ENCODE data around the gene STK38. TPM values are rescaled to one million over a fixed set of nuclear protein-coding genes. Genes with fewer than 3 reads are reported as not detected.

STK38 gene
- total and polyA plus RNA-seq, 2 of the 8 experiments (the other 6 are each of a cell fraction or from before 2014, with no cell fraction given), result 8.1 to 19.8 TPM

DNA sequence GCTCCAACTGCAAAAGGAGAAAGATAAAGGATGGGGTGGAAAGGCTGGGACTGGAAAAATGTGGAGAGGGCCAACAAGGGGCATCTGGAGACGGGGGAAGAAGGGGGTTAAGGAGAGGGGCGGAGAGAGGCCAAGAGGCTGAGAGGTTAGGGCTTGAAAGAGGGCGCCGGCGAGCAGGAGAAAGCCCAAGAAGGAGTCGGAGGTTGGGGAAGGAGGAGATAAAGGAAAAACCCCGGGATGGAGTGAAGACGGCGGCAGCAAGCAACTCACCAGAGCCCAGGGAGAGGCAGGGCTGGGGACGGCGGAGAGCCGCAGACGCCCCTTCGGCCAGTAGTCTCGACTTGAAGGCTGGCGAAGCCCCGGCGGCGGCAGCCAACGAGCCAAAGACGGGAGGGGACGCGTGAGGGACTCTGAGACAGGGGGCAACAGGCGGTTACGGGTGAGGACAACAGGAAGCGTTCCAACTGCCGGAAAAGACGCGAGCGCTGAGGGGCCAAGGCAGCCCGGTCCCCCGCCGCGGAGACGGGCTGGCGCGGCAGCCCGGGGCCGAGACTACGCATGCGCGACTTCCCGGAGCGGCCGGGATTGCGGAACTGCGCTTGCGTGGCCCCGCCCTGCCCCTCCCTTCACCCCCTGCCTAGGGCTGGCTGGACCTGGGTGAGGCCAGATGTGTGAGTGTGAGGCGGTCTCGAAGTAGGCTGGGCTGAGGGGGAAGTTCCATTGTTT is at the start of gene STK38 (continued):
- no peak for TF ChIP-seq GABPA (IDR thresholded peaks at IDR 0.05; ENCODE audit: borderline replicate concordance, insufficient read depth, low read length)
- TF ChIP-seq CTBP2 (IDR thresholded peaks at IDR 0.05; ENCODE audit: borderline replicate concordance, insufficient read depth, insufficient read length, low read length), result no peak
- TF ChIP-seq HDAC2 (IDR thresholded peaks at IDR 0.05; ENCODE audit: borderline replicate concordance in 1 of 2, low read depth in 2 of 2, low read length in 2 of 2), result no peak
- TF ChIP-seq POLR2A (IDR thresholded peaks at IDR 0.05; ENCODE audit: control extremely low read depth in 1 of 2, low read depth in 2 of 2, low read length in 2 of 2), result peak; percentile 52 to 86
- TF ChIP-seq CREB1 (IDR thresholded peaks at IDR 0.05), result 0 out of 2 replicates have a peak, but pooled peaks have one; percentile 13
- TF ChIP-seq RNF2 (IDR thresholded peaks at IDR 0.05; ENCODE audit: borderline replicate concordance, low read depth, low read length, missing control alignments, poor library complexity, severe bottlenecking), result no peak
- peak; percentile 8; the same call in 1 of the 2 replicates for TF ChIP-seq MAX (IDR thresholded peaks at IDR 0.05)
- TF ChIP-seq CHD2 (IDR thresholded peaks at IDR 0.05; ENCODE audit: low read length), result 0 out of 2 replicates have a peak, but pooled peaks have one; percentile 47
- TF ChIP-seq ASH2L (IDR thresholded peaks at IDR 0.05; ENCODE audit: low read length), result peak; percentile 80
- TF ChIP-seq ZNF274 (IDR thresholded peaks at IDR 0.05; ENCODE audit: borderline replicate concordance, extremely low read depth, low read length), result no peak
- peak; percentile 47 to 84; a peak in 2 of 4 replicates for TF ChIP-seq SIN3A (conservative IDR thresholded peaks at IDR 0.05 in 1 of 2, IDR thresholded peaks at IDR 0.05 in 1 of 2; ENCODE audit: low read depth in 1 of 2, low read length in 2 of 2)
- TF ChIP-seq SP1 (IDR thresholded peaks at IDR 0.05; ENCODE audit: low read depth, low read length), result no peak
- TF ChIP-seq JUND (IDR thresholded peaks at IDR 0.05; ENCODE audit: low read length), result no peak
- peak; percentile 79 for TF ChIP-seq NRF1 (IDR thresholded peaks at IDR 0.05; ENCODE audit: low read depth, low read length)
- TF ChIP-seq E2F6 (IDR thresholded peaks at IDR 0.05), result peak; percentile 26; the same call in 1 of the 2 replicates
- peak; percentile 77; the same call in 1 of the 2 replicates for TF ChIP-seq TAF1 (IDR thresholded peaks at IDR 0.05; ENCODE audit: low read depth, low read length)
- TF ChIP-seq YY1 (IDR thresholded peaks at IDR 0.05; ENCODE audit: low read depth, low read length), result no peak
- no peak for TF ChIP-seq BCL11A (IDR thresholded peaks at IDR 0.05; ENCODE audit: low read depth in 2 of 2, low read length in 2 of 2)
- TF ChIP-seq RAD21 (IDR thresholded peaks at IDR 0.05 in 1 of 2, conservative IDR thresholded peaks at IDR 0.05 in 1 of 2; ENCODE audit: low read depth in 2 of 2, low read length in 2 of 2), result no peak; a peak in 1 of 4 replicates
- TF ChIP-seq SIRT6 (IDR thresholded peaks at IDR 0.05; ENCODE audit: low read length), result no peak
- peak; percentile 92 for TF ChIP-seq KDM4A (IDR thresholded peaks at IDR 0.05; ENCODE audit: low read depth, low read length, severe bottlenecking)
- TF ChIP-seq EZH2 (IDR thresholded peaks at IDR 0.05; ENCODE audit: low read depth, low read length, severe bottlenecking), result no peak

All from H1 (cell line).